ENCODE data around the gene IRF3.

Gene IRF3

GRCh38 chr19:49663224-49663623 lies 2.4 kb downstream of the IRF3 start:
- no peak for TF ChIP-seq CTCF (conservative IDR thresholded peaks at IDR 0.05)
- peak overlapping the region; percentile 92 for H3K27ac ChIP-seq

GRCh38 chr19:49662011-49662410 lies 3.6 kb downstream of the IRF3 start:
- no peak for TF ChIP-seq CTCF (conservative IDR thresholded peaks at IDR 0.05)
- 0 out of 2 replicates have a peak overlapping the region, but pooled peaks have one; percentile 9 for H3K27ac ChIP-seq

- no peak overlapping the region for H3K27ac ChIP-seq
- TF ChIP-seq CTCF (conservative IDR thresholded peaks at IDR 0.05) = no peak
Observed at GRCh38 chr19:49660338-49660961, 5.2 kb downstream of the IRF3 start.

- no peak overlapping the region for H3K27ac ChIP-seq
- TF ChIP-seq CTCF (conservative IDR thresholded peaks at IDR 0.05) = no peak
Observed at GRCh38 chr19:49658566-49659442, 6.9 kb downstream of the IRF3 start.

- no peak overlapping the region for H3K27ac ChIP-seq
- TF ChIP-seq CTCF (conservative IDR thresholded peaks at IDR 0.05) = no peak
Observed at GRCh38 chr19:49658139-49658517, 7.5 kb downstream of the IRF3 start.

GRCh38 chr19:49657493-49658138 lies 8.0 kb downstream of the IRF3 start:
- no peak for TF ChIP-seq CTCF (conservative IDR thresholded peaks at IDR 0.05)

GRCh38 chr19:49656456-49657109 lies 9.1 kb downstream of the IRF3 start:
- H3K27ac ChIP-seq = no peak overlapping the region
- no peak for TF ChIP-seq CTCF (conservative IDR thresholded peaks at IDR 0.05)

More at GRCh38 chr19:49657493-49658138, 8.0 kb downstream of the IRF3 start:
- H3K27ac ChIP-seq = no peak overlapping the region

Data from VCaP (cell line).